HL-60 (cell line): Measurements from ENCODE around the gene SPIN1.

ENCODE experiments used
- DNase-seq, 2 experiments: peaks; one replicate each; pipeline ENCODE4 v3.0.0-alpha.2; 2010 to 2020; ENCODE audit warnings: low read depth in 1 of 2, low spot score in 1 of 2
- H3K27ac ChIP-seq: fragments of 250-450 bp; sonication (Bioruptor Pico); replicated peaks from 2 replicates; pipeline ENCODE4 v1.5.1; 2020; ENCODE audit warnings: mild to moderate bottlenecking, moderate library complexity
- H3K27me3 ChIP-seq: fragments of 250-450 bp; sonication (Bioruptor Pico); 2 replicates; pipeline ENCODE4 v1.5.1; 2021; ENCODE audit warnings: mild to moderate bottlenecking, moderate library complexity; ENCODE audit not compliant: insufficient read depth, poor library complexity, severe bottlenecking
- H3K4me3 ChIP-seq: replicated peaks from 2 replicates; pipeline ENCODE4 v1.5.1; 2011; ENCODE audit warnings: mild to moderate bottlenecking, control low read depth, low read length; ENCODE audit not compliant: insufficient read depth
- CTCF ChIP-seq: IDR thresholded peaks from one replicate; pipeline ENCODE4 v1.5.1; 2011; ENCODE audit warnings: low read length, control low read depth, inconsistent platforms; ENCODE audit not compliant: insufficient read depth
- GABPA ChIP-seq: IDR thresholded peaks from 2 replicates; pipeline ENCODE4 v1.6.1; 2012; ENCODE audit warnings: low read depth
- POLR2AphosphoS5 ChIP-seq: IDR thresholded peaks from 2 replicates; pipeline ENCODE4 v1.6.1; 2012; ENCODE audit warnings: low read depth
- REST ChIP-seq: IDR thresholded peaks from 2 replicates; pipeline ENCODE4 v1.6.1; 2012; ENCODE audit warnings: low read depth; ENCODE audit not compliant: insufficient replicate concordance
- SPI1 ChIP-seq: IDR thresholded peaks from 2 replicates; pipeline ENCODE4 v1.6.1; 2012; ENCODE audit warnings: low read depth, mild to moderate bottlenecking, borderline replicate concordance

The SPIN1 gene

GRCh38 chr9:88451160-88451559, 62.9 kb downstream of the SPIN1 start:
- no peak overlapping the region for H3K27ac ChIP-seq
- no peak overlapping the region for H3K4me3 ChIP-seq
- no peak for TF ChIP-seq POLR2AphosphoS5
- no peak for TF ChIP-seq CTCF
- no peak for TF ChIP-seq GABPA
- no peak for TF ChIP-seq REST
- no peak for TF ChIP-seq SPI1
- DNase-seq: no peak
- H3K27me3 ChIP-seq: no peaks in the 10 kb centered on the region

GRCh38 chr9:88458716-88459465, 70.6 kb downstream of the SPIN1 start:
- TF ChIP-seq REST (no peak), GABPA (no peak), SPI1 (no peak), POLR2AphosphoS5 (no peak), CTCF (no peak)
- H3K27ac ChIP-seq: no peak overlapping the region
- no peak for DNase-seq
- no peaks in the 10 kb centered on the region for H3K27me3 ChIP-seq
- no peak overlapping the region for H3K4me3 ChIP-seq

GRCh38 chr9:88460587-88461332, 72.5 kb downstream of the SPIN1 start:
- no peak overlapping the region for H3K4me3 ChIP-seq
- H3K27me3 ChIP-seq: no peaks in the 10 kb centered on the region
- no peak overlapping the region for H3K27ac ChIP-seq
- DNase-seq: no peak
- TF ChIP-seq REST: no peak
- no peak for TF ChIP-seq POLR2AphosphoS5
- TF ChIP-seq SPI1: no peak
- TF ChIP-seq GABPA: no peak
- no peak for TF ChIP-seq CTCF
